ENCODE data around the gene AKAP7. TPM values are rescaled to one million over a fixed set of nuclear protein-coding genes. Genes with fewer than 3 reads are reported as not detected.

Gene AKAP7
- total and polyA plus RNA-seq, 2 donors (not counting 3 experiments of a cell fraction or from before 2014, with no cell fraction given), result 0.76 to 3.3 TPM

- dilution Hi-C loops (cut with MboI; ENCODE audit: extremely low pct_ligation_motif_present, low sequenced_read_pairs), result no loop called here
- H3K27me3 ChIP-seq (ENCODE audit: control insufficient read depth in 2 of 2, insufficient read depth in 2 of 2, low read length in 2 of 2), result no peaks in the 10 kb centered on the region
- H3K9me1 ChIP-seq (replicated peaks; ENCODE audit: control insufficient read depth, extremely low read depth, insufficient read depth, low read length), result no peaks in the 10 kb centered on the region
- H2AFZ ChIP-seq (ENCODE audit: low read depth, low read length), result no peak overlapping the region
- H3K4me1 ChIP-seq (ENCODE audit: control insufficient read depth, extremely low read depth, insufficient read depth, low read length), result no peaks in the 10 kb centered on the region
- no TSS peak for BruUV-seq (replicated peaks)
- ChIA-PET CTCF (no interaction called here), POLR2A (no interaction called here)
- H3K4me3 ChIP-seq (replicated peaks in 1 of 3; ENCODE audit: insufficient read depth in 1 of 3, low read depth in 1 of 3, low read length in 3 of 3), result no peak overlapping the region
- DNase-seq (ENCODE audit: low read depth, low spot score), result no peak
- H3K4me2 ChIP-seq (ENCODE audit: insufficient read depth, low read length), result no peak overlapping the region
- no peaks in the 10 kb centered on the region for H4K20me1 ChIP-seq (replicated peaks; ENCODE audit: control insufficient read depth, extremely low read depth, insufficient read depth, low read length)
- intact Hi-C loops (cut with micrococcal nuclease), result no loop called here
- TF ChIP-seq MYC (IDR thresholded peaks at IDR 0.05; ENCODE audit: low read depth, low read length) (no peak), FOS (IDR thresholded peaks at IDR 0.05; ENCODE audit: borderline replicate concordance, insufficient read depth, low read length) (no peak), JUN (IDR thresholded peaks at IDR 0.05; ENCODE audit: borderline replicate concordance, insufficient read depth, insufficient read length, low read depth) (no peak), EZH2 (IDR thresholded peaks at IDR 0.05; ENCODE audit: borderline replicate concordance, low read depth, low read length, severe bottlenecking) (no peak), MAX (IDR thresholded peaks at IDR 0.05; ENCODE audit: insufficient read depth, insufficient read length) (no peak), POLR2AphosphoS5 (IDR thresholded peaks at IDR 0.05; ENCODE audit: insufficient read depth, low read depth, low read length) (no peak), POLR2A (IDR thresholded peaks at IDR 0.05; ENCODE audit: low read depth, low read length) (no peak), GATA2 (IDR thresholded peaks at IDR 0.05; ENCODE audit: insufficient read depth, insufficient read length, low read depth, low read length) (no peak)
- TF ChIP-seq, protein P1, sequence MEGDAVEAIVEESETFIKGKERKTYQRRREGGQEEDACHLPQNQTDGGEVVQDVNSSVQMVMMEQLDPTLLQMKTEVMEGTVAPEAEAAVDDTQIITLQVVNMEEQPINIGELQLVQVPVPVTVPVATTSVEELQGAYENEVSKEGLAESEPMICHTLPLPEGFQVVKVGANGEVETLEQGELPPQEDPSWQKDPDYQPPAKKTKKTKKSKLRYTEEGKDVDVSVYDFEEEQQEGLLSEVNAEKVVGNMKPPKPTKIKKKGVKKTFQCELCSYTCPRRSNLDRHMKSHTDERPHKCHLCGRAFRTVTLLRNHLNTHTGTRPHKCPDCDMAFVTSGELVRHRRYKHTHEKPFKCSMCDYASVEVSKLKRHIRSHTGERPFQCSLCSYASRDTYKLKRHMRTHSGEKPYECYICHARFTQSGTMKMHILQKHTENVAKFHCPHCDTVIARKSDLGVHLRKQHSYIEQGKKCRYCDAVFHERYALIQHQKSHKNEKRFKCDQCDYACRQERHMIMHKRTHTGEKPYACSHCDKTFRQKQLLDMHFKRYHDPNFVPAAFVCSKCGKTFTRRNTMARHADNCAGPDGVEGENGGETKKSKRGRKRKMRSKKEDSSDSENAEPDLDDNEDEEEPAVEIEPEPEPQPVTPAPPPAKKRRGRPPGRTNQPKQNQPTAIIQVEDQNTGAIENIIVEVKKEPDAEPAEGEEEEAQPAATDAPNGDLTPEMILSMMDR (IDR thresholded peaks at IDR 0.05; ENCODE audit: extremely low read depth in 1 of 2, insufficient read depth in 1 of 2, low read depth in 1 of 2, low read length in 2 of 2), result no peak
- no peak for FAIRE-seq
- no peaks in the 10 kb centered on the region for H3K36me3 ChIP-seq (ENCODE audit: control insufficient read depth in 2 of 2, extremely low read depth in 1 of 2, insufficient read depth in 2 of 2, low read length in 2 of 2)
- no peaks in the 10 kb centered on the region for H3K9me3 ChIP-seq (replicated peaks; ENCODE audit: control insufficient read depth, insufficient read depth, low read length)
- H3K9ac ChIP-seq (replicated peaks; ENCODE audit: extremely low read depth, insufficient read depth, low read length), result no peak overlapping the region
- no peak overlapping the region for H3K27ac ChIP-seq (ENCODE audit: insufficient read depth, low read depth, low read length)
- no peaks in the 10 kb centered on the region for H3K79me2 ChIP-seq (ENCODE audit: control insufficient read depth, insufficient read depth, low read length)
Observed at GRCh38 chr6:131143319-131143718, 8.1 kb downstream of the AKAP7 start.
